LNCaP clone FGC (cell line): ENCODE data around the gene KCNF1.

Source experiments
- DNase-seq: peaks from one replicate; pipeline ENCODE4 v3.0.0-alpha.2; 2011; ENCODE audit warnings: low read depth
- H3K4me3 ChIP-seq: 2 replicates; pipeline ENCODE4 v1.5.1; 2011; ENCODE audit warnings: mild to moderate bottlenecking, low read depth, low read length, control low read depth
- TF ChIP-seq, protein P1 (sequence below): IDR thresholded peaks from 2 replicates; pipeline ENCODE4 v1.5.1; 2012; ENCODE audit warnings: mild to moderate bottlenecking; ENCODE audit not compliant: control insufficient read depth, insufficient read depth; ENCODE audit errors: extremely low read depth

The KCNF1 gene

GRCh38 chr2:10911291-10912075 is at the start of gene KCNF1:
Gene KCNF1, plus strand, starts transcription at chr2:10911934. Its CDS starts 493 bp downstream, at chr2:10912427.
- DNase-seq: no peak
- TF ChIP-seq, protein P1, sequence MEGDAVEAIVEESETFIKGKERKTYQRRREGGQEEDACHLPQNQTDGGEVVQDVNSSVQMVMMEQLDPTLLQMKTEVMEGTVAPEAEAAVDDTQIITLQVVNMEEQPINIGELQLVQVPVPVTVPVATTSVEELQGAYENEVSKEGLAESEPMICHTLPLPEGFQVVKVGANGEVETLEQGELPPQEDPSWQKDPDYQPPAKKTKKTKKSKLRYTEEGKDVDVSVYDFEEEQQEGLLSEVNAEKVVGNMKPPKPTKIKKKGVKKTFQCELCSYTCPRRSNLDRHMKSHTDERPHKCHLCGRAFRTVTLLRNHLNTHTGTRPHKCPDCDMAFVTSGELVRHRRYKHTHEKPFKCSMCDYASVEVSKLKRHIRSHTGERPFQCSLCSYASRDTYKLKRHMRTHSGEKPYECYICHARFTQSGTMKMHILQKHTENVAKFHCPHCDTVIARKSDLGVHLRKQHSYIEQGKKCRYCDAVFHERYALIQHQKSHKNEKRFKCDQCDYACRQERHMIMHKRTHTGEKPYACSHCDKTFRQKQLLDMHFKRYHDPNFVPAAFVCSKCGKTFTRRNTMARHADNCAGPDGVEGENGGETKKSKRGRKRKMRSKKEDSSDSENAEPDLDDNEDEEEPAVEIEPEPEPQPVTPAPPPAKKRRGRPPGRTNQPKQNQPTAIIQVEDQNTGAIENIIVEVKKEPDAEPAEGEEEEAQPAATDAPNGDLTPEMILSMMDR: peak; percentile 41; the same call in 1 of the 2 replicates
- H3K4me3 ChIP-seq: 0 out of 2 replicates have a peak within 1 kb of the TSS, but pooled peaks have one; percentile 13

GRCh38 chr2:10862330-10862729 is 49.4 kb upstream of the KCNF1 start:
- DNase-seq: no peak
- TF ChIP-seq, protein P1: no peak
- H3K4me3 ChIP-seq: no peak overlapping the region

DNA sequence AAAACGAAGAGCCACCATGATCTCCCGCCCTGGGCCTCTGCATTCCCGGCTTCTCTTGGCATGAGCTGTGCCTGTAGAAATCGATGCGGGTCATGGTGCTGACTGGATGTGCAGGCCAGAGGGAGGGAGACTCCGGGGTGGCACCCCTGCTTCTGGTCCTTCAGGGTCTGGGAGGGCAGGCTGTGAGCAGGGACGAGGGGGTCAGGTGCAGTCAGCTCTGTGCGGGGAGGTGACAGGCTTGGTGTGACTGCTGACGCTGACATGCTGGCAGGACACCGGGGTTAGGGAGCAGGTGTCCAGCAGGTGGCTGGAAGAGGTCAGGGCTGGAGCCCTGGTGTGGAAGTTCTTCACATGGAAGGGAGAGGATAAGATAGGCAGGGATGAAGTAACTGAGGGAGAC is 48.7 kb upstream of the KCNF1 start:
- no peak for DNase-seq
- TF ChIP-seq, protein P1: no peak

DNA sequence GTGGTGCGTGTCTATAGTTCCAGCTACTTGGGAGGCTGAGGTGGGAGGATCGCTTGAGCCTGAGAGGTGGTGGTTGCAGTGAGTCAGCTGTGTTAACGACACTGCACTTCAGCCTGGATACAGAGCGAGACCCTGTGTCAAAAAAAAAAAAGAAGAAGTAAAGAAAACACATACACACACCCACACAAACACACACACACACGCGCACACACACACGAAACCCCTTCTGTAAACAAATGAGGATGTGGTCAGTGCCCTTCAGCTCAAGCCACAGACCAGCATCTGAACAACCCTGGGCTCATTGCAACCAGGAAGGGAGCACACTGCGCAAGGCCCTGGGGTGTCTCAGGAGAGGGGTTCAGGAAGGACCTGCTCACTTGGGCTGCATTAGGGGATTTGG is 47.9 kb upstream of the KCNF1 start:
- DNase-seq: no peak
- TF ChIP-seq, protein P1: no peak
- no peak overlapping the region for H3K4me3 ChIP-seq

More for the DNA sequence above, 48.7 kb upstream of the KCNF1 start:
- no peak overlapping the region for H3K4me3 ChIP-seq

- TF ChIP-seq, protein P1: no peak
- H3K4me3 ChIP-seq: no peak overlapping the region
- no peak for DNase-seq
Measured at GRCh38 chr2:10864251-10864650, 47.5 kb upstream of the KCNF1 start.

DNA sequence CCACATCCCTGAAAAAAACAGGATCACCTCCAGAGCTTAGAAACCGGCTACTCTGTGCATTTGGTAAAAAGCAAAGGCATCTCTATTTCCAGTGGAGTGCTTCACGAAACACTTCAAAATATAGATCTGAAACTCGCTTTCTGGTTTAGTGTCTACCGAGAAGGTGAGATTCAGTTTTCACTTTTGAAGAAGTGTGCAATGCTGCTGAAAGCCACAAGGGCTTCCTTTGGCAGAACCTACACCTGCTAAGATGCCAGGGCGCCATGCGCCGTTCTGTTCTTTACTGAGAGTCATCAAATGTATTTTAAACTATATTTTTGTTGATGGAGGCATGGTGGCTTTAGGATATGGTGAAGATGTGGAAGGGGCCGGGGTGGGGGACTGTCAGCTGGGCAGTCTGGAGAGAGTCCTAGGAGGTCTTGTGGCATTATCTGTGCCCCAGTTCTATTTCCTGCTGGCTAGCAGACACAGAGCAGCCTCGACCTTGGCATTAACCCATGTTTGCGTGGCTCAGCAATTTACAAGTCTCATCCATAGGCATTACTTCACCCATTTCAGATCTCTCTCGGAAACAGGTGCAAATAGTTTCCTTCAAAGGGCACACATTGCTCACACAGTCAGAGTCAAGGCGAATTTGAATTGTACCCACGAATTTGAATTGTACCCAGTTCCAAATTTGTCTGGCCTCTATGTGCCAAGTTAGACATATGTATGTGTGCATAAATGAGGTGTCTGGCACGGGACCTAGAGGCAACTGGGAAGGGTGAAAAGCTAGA is 46.7 kb upstream of the KCNF1 start:
- no peak overlapping the region for H3K4me3 ChIP-seq
- TF ChIP-seq, protein P1: no peak
- no peak for DNase-seq
